Stimulated activated CD8-positive, alpha-beta memory T cell treated with anti-CD3 and anti-CD28 coated beads, Interleukin-15, amount 100 ng/mL, for 24 hours (primary cell): ENCODE measurements around the gene ABLIM2.
"Not testable (repeated sequence)": the region's sequence is repeated elsewhere in the genome, so short reads cannot be mapped to it uniquely, and the experiment has no call there.

Source experiments
- DNase-seq: peaks from one replicate; pipeline ENCODE4 v3.0.0-alpha.2; 2020; ENCODE audit warnings: low read depth

ABLIM2 gene

GRCh38 chr4:7962609-7963508 lies 195.8 kb downstream of the ABLIM2 start:
- no peak for DNase-seq

- DNase-seq, result no peak
Measured at GRCh38 chr4:7960790-7961655, 197.6 kb downstream of the ABLIM2 start.

GRCh38 chr4:7960017-7960789 lies 198.4 kb downstream of the ABLIM2 start:
- DNase-seq, result no peak

- no peak for DNase-seq
Measured at GRCh38 chr4:7959078-7959477, 199.5 kb downstream of the ABLIM2 start.

GRCh38 chr4:7956934-7957656 lies 201.5 kb downstream of the ABLIM2 start:
- no peak for DNase-seq

GRCh38 chr4:7956270-7956808 lies 202.3 kb downstream of the ABLIM2 start:
- no peak for DNase-seq

DNA sequence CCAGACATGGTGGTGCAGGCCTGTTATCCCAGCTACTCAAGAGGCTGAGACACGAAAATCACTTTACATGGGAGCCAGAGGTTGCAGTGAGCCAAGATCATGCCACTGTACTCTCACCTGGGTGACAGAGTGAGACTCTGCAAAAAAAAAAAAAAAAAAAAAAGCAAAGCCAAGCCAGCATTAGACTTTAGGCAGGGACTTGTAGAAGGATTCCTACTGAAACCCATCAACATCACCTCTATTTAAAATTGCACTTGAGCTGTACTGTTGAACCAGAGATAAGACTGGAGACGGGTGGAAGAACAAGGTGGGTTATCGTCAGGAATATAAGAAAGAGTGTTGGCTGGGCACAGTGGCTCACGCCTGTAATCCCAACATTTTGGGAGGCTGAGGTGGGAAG lies 203.2 kb downstream of the ABLIM2 start:
- no peak for DNase-seq

DNA sequence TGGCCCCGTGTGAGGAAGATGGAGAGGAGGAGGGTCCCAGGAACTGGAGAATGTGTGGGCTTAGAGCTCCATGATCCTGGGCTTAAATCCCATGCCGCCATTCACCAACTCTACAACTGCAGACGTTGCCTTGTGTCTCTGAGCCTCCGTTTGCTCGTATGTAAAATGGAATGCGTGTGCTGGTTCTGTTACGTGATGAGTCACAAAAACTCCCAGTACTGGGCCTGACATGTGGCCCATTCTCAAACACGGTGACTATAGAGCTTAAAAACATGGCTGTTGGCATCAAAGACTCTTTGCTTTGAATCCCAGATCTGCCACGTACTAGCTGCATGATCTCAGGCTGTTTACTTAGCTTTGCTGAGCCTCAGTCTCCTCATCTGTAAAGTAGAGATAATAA lies 206.0 kb downstream of the ABLIM2 start:
- no peak for DNase-seq

GRCh38 chr4:7950301-7951092 lies 208.1 kb downstream of the ABLIM2 start:
- no peak for DNase-seq

- no peak for DNase-seq
Measured at GRCh38 chr4:7949759-7950158, 208.9 kb downstream of the ABLIM2 start.

- DNase-seq, result no peak
Measured at GRCh38 chr4:7947927-7948326, 210.7 kb downstream of the ABLIM2 start.

GRCh38 chr4:7945709-7946380 lies 212.8 kb downstream of the ABLIM2 start:
- no peak for DNase-seq

DNA sequence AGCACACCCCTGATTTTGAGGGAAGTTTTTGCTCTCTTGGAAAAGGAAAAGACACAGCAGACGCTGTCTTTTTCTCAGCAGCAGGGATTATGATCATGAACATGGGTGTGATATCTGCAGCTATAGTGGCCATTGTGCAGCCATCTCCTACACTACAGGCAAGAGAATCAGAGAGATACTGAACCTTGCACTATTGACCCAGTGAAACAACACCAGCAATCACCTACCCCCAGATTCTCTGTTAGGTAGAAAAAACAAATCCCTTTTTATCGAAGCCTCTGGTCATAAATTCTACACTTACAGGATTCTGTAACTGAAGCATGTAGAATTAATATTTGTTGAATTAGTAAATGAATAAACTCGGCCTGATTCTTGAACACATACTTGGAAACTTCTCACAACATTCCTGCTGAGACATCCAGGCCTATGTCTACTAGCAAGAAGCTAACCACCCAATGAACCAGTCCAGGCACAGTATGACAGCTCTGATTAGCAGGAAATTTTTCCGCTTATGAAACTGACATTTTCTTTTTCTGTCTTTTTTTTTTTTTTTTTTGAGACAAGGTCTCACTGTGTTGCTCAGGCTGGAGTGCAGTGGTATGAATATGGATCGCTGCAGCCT lies 213.9 kb downstream of the ABLIM2 start:
- no peak for DNase-seq

GRCh38 chr4:7943688-7944087 lies 214.9 kb downstream of the ABLIM2 start:
- DNase-seq, result not testable (repeated sequence)

DNA sequence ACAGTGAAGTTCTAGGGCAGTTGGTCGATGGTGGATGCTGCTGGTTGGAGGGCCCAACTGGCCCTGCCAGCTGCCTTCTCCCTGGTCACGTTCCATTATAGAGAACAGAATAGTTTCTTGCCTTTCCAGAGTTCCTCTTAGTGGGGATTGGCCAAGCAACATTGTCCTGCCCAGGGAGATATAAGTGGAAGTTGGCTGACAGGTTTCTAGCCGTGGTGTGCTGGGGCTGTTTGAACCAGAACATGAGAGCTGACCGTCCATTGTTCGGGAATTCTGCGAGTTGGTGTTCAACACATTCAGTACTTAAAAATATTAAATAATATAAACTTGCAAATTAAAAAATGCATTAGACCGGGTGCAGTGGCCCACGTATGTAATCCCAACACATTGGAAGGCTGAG lies 215.4 kb downstream of the ABLIM2 start:
- DNase-seq, result no peak

DNA sequence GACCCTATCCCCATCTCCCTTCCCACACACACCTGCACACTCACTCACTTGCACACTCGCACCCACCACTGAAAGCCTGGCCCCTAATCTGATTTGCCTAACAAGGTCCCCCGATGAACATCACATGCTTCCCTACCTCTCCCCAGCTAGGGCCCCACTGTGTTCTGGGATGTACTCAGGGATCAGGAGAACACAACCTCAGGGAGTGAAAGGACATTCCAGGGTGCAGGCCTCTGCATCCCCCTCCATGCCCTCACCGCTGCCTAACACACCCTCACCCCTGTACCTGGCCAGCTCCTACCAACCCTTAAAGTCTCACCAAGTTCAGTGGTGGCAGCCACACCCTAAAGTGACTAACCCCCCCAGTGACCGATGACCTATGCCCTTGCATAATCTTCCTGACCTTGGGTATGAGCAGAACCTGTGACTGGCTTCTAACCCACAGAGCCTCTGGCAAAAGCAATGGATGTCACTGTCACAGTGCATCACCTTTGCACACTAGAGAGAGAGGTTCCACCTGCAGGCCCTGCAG lies 216.6 kb downstream of the ABLIM2 start:
- no peak for DNase-seq

DNA sequence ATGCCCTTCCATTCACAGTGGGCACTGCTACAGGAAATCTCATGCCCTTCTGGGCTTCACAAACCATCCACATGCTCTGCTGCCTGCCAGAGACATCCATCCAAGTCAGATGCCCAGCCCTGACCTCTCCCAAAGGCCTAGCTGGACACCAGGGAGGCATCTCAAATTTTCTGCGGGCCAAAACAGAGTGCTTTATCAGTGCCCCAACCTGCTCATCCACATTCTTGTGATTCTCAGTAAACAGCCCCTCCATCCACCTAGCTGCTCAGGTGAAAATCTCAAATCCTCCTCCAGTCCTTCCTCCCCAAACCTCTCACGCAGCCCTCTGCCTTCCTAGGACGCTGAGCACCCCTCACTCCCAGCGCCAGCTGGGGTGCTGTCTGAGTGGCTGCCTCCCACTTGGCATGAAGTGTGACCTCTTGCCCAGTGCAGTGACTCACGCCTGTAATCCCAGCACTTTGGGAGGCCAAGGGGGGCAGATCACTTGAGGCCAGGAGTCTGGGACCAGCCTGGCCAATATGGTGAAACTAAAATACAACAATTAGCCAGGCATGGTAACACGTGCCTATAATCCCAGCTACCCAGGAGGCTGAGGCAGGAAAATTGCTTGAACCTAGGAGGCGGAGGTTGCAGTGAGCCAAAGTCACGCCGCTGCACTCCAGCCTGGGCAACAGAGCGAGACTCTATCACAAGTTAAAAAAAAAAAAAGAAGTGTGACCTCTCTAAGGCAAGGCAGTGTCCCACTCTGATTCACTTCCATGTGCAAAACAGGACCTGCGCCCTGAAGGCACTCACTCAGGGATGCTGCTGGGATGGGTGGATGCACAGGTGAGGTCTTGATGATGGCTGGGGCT lies 217.3 kb downstream of the ABLIM2 start:
- DNase-seq, result no peak
